ENCODE data around the gene GNAT3.

The GNAT3 gene

GRCh38 chr7:80415114-80415513 is 96.8 kb downstream of the GNAT3 start:
- no peak for DNase-seq

DNA sequence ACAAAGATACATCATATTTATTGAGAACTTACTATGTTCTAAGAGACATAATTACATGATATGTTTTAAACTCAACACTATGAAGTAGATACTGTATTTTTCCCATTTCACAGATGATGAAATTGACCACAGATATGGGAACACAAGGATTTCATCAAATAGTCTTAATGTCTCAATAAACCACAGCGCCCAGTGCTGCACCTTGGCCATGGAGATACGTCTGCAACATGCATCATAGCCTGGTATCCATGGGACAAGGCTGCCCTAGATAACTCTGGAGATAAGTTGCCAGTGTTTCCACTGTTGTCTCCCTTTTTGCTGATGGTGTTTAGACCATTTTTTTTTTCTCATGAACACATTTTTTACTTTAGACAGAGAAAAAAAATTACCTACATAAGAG is 97.5 kb downstream of the GNAT3 start:
- no peak for DNase-seq

DNA sequence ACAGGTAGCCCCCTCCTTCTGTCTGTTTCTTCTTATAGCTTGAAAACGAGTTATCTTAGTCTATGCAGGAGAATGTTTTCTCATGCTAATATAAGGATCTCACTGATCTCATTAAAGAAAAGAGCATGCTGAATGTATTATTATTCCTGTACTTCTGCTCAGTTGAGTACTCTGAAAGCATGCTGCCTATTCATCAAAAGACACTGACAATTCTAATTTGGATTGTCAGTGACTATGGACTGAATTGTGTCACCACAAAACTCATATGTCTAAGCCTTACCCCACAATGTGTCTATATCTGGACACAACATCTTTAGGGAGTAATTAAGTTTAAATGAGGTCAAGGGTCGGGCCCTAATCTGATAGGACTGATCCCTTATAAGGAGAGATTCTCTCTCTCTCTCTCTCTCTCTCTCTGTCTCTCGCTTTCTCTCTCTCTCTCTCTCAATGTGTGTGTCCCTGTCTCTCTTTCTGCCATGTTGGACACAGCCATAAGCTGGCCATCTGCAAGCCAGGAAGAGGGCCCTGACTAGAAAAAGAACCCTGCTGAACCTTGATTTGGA is 98.4 kb downstream of the GNAT3 start:
- DNase-seq = no peak

DNA sequence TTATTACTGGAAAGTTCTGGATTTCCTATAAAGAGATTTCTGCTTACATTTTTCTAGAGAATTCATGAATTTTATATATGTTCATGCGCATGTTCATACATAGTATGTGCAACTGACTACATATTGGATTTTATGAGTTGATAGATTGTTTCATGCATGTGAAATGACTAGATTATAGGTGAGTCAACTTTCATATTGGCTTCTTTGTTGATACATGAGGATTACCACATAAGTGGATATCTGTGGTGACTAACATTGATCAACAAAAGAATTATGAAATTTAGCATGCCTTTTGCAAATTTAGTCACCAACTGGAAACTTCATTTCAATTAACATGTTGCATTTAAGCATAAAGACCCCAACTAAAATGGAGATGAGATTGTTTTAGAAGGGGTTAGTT is 99.0 kb downstream of the GNAT3 start:
- DNase-seq = peak; percentile 50

GRCh38 chr7:80411621-80412020 is 100.2 kb downstream of the GNAT3 start:
- DNase-seq = peak; percentile 55

- peak; percentile 53 for DNase-seq
These were observed 101.8 kb downstream of the GNAT3 start for GRCh38 chr7:80410081-80410480.

All from fibroblast of skin of abdomen (primary cell).